Activated T-cell treated with anti-CD3 and anti-CD28 coated beads, Interleukin-2, amount 50 U/mL, for 72 hours (primary cell): ENCODE results near the gene DPYD. TPM values are rescaled to one million over a fixed set of nuclear protein-coding genes. Genes with fewer than 3 reads are reported as not detected.
A peak's percentile ranks its signal among the peaks of the same experiment; 100 is the strongest.

Experiments
- ATAC-seq, 2 donors: fragments of 150-1000 bp; cut with Tn5 transposase; replicated peaks in 1 of 2; 2 replicates each; pipeline ENCODE4 v1.10.0; 2021; ENCODE audit warnings: moderate library complexity in 2 of 2, mild to moderate bottlenecking in 1 of 2
- DNase-seq, 2 donors: peaks; one replicate each; pipeline ENCODE4 v3.0.0; 2021 to 2022; ENCODE audit warnings: mixed read lengths in 1 of 2
- H3K27ac Mint-ChIP-seq: one replicate; pipeline ENCODE4 v1.8.0; 2022; ENCODE audit warnings: mild to moderate bottlenecking, moderate library complexity, mixed read lengths
- H3K27me3 Mint-ChIP-seq: one replicate; pipeline ENCODE4 v1.8.0; 2022; ENCODE audit warnings: low read depth, mixed read lengths
- H3K36me3 Mint-ChIP-seq, 2 donors: one replicate each; pipeline ENCODE4 v1.8.0; 2022; ENCODE audit warnings: mixed read lengths in 2 of 2, mild to moderate bottlenecking in 1 of 2; ENCODE audit not compliant: insufficient read depth in 2 of 2
- H3K4me1 Mint-ChIP-seq: one replicate; pipeline ENCODE4 v1.8.0; 2022; ENCODE audit warnings: low read depth, mixed read lengths
- H3K4me3 Mint-ChIP-seq, 2 donors: one replicate each; pipeline ENCODE4 v1.8.0; 2022; ENCODE audit warnings: mild to moderate bottlenecking in 2 of 2, mixed read lengths in 2 of 2, moderate library complexity in 2 of 2
- H3K9me3 Mint-ChIP-seq, 2 donors: one replicate each; pipeline ENCODE4 v1.8.0; 2022; ENCODE audit warnings: mixed read lengths in 2 of 2
- total RNA-seq, 2 donors: library from RNA; stranded (reverse); gene quantifications; one replicate each; pipeline ENCODE4 v1.2.3, GENCODE V29; 2022

The DPYD gene
- total RNA-seq, 2 donors from 2014 or later = 13.4 to 18.2 TPM

GRCh38 chr1:97920276-97920831, 480 bp downstream of the DPYD start:
- Mint-ChIP-seq H3K27ac (peak overlapping the region; percentile 98), H3K4me3 (peak overlapping the region; percentile 94 to 98), H3K36me3 (no peaks in the 10 kb centered on the region), H3K9me3 (no peaks in the 10 kb centered on the region), H3K27me3 (no peaks in the 10 kb centered on the region), H3K4me1 (peaks cover 43% of the 10 kb centered on the region)
- DNase-seq (no peak), ATAC-seq (peak; percentile 43 to 57)

GRCh38 chr1:97919585-97920261, 1.1 kb downstream of the DPYD start:
- no peaks in the 10 kb centered on the region for H3K36me3 Mint-ChIP-seq
- peak overlapping the region; percentile 94 to 98 for H3K4me3 Mint-ChIP-seq
- DNase-seq (no peak), ATAC-seq (no peak)
- peaks cover 45% of the 10 kb centered on the region for H3K4me1 Mint-ChIP-seq
- H3K27me3 Mint-ChIP-seq = no peaks in the 10 kb centered on the region
- peak overlapping the region; percentile 98 for H3K27ac Mint-ChIP-seq
- H3K9me3 Mint-ChIP-seq = no peaks in the 10 kb centered on the region

- DNase-seq (no peak), ATAC-seq (no peak)
- Mint-ChIP-seq H3K4me3 (peak overlapping the region; percentile 94 to 98), H3K9me3 (no peaks in the 10 kb centered on the region), H3K36me3 (no peaks in the 10 kb centered on the region), H3K4me1 (peaks cover 51% of the 10 kb centered on the region), H3K27me3 (no peaks in the 10 kb centered on the region), H3K27ac (peak overlapping the region; percentile 98)
These were observed 1.9 kb downstream of the DPYD start for GRCh38 chr1:97918961-97919360.

- no peaks in the 10 kb centered on the region for H3K36me3 Mint-ChIP-seq
- H3K4me1 Mint-ChIP-seq = peaks cover 55% of the 10 kb centered on the region
- no peak for DNase-seq
- no peak overlapping the region for H3K4me3 Mint-ChIP-seq
- no peaks in the 10 kb centered on the region for H3K9me3 Mint-ChIP-seq
- no peak overlapping the region for H3K27ac Mint-ChIP-seq
- H3K27me3 Mint-ChIP-seq = no peaks in the 10 kb centered on the region
- ATAC-seq = no peak
These were observed 7.2 kb downstream of the DPYD start for GRCh38 chr1:97913506-97914139.

- peak; percentile 51 to 61 for ATAC-seq
- DNase-seq = no peak
- H3K27ac Mint-ChIP-seq = no peak overlapping the region
- no peaks in the 10 kb centered on the region for H3K27me3 Mint-ChIP-seq
- no peaks in the 10 kb centered on the region for H3K9me3 Mint-ChIP-seq
- peaks cover 41% of the 10 kb centered on the region for H3K4me1 Mint-ChIP-seq
- peak overlapping the region; percentile 37 to 59 for H3K4me3 Mint-ChIP-seq
- no peaks in the 10 kb centered on the region for H3K36me3 Mint-ChIP-seq
These were observed 9.3 kb downstream of the DPYD start for GRCh38 chr1:97911266-97912215.

GRCh38 chr1:97909266-97909665, 11.6 kb downstream of the DPYD start:
- peaks cover 30% of the 10 kb centered on the region for H3K4me1 Mint-ChIP-seq

GRCh38 chr1:97907886-97908285, 12.9 kb downstream of the DPYD start:
- Mint-ChIP-seq H3K4me1 (peaks cover 27% of the 10 kb centered on the region), H3K9me3 (no peaks in the 10 kb centered on the region), H3K27me3 (no peaks in the 10 kb centered on the region), H3K4me3 (no peak overlapping the region), H3K27ac (no peak overlapping the region), H3K36me3 (no peaks in the 10 kb centered on the region)
- ATAC-seq (no peak), DNase-seq (no peak)

More at GRCh38 chr1:97909266-97909665, 11.6 kb downstream of the DPYD start:
- Mint-ChIP-seq H3K27ac (no peak overlapping the region), H3K27me3 (no peaks in the 10 kb centered on the region), H3K9me3 (no peaks in the 10 kb centered on the region), H3K4me3 (no peak overlapping the region), H3K36me3 (no peaks in the 10 kb centered on the region)
- DNase-seq (no peak), ATAC-seq (no peak)

- H3K4me1 Mint-ChIP-seq = peaks cover 30% of the 10 kb centered on the region
- H3K4me3 Mint-ChIP-seq = no peak overlapping the region
- no peak for ATAC-seq
- no peak for DNase-seq
- H3K36me3 Mint-ChIP-seq = no peaks in the 10 kb centered on the region
- H3K27ac Mint-ChIP-seq = no peak overlapping the region
- H3K27me3 Mint-ChIP-seq = no peaks in the 10 kb centered on the region
- no peaks in the 10 kb centered on the region for H3K9me3 Mint-ChIP-seq
These were observed 14.1 kb downstream of the DPYD start for GRCh38 chr1:97906567-97907241.

GRCh38 chr1:97905141-97905940, 15.5 kb downstream of the DPYD start:
- no peak for ATAC-seq
- no peak for DNase-seq
- Mint-ChIP-seq H3K27ac (no peak overlapping the region), H3K27me3 (no peaks in the 10 kb centered on the region), H3K36me3 (no peaks in the 10 kb centered on the region), H3K4me1 (peaks cover 36% of the 10 kb centered on the region), H3K9me3 (peaks cover 0 to 2% of the 10 kb centered on the region in 2 donors), H3K4me3 (no peak overlapping the region)

GRCh38 chr1:97904534-97904933, 16.3 kb downstream of the DPYD start:
- Mint-ChIP-seq H3K9me3 (peaks cover 0 to 2% of the 10 kb centered on the region in 2 donors), H3K27me3 (no peaks in the 10 kb centered on the region), H3K36me3 (no peaks in the 10 kb centered on the region), H3K4me3 (peak overlapping the region in 1 of 2 donors; percentile 33), H3K4me1 (peaks cover 37% of the 10 kb centered on the region), H3K27ac (peak overlapping the region; percentile 21)
- DNase-seq (no peak), ATAC-seq (peak in 1 of 2 donors; percentile 44)

- Mint-ChIP-seq H3K27ac (no peak overlapping the region), H3K36me3 (peaks cover 2 to 4% of the 10 kb centered on the region in 2 donors), H3K27me3 (no peaks in the 10 kb centered on the region), H3K4me1 (peaks cover 37% of the 10 kb centered on the region), H3K9me3 (peaks cover 4% of the 10 kb centered on the region in 2 donors), H3K4me3 (no peak overlapping the region)
- DNase-seq (no peak), ATAC-seq (no peak)
These were observed 17.2 kb downstream of the DPYD start for GRCh38 chr1:97903626-97904025.

GRCh38 chr1:97902067-97902466, 18.8 kb downstream of the DPYD start:
- DNase-seq = no peak
- H3K9me3 Mint-ChIP-seq = peaks cover 8% of the 10 kb centered on the region in 2 donors
- H3K36me3 Mint-ChIP-seq = peaks cover 8 to 13% of the 10 kb centered on the region in 2 donors
- H3K4me1 Mint-ChIP-seq = peaks cover 42% of the 10 kb centered on the region
- no peak for ATAC-seq
- H3K27ac Mint-ChIP-seq = peak overlapping the region; percentile 55
- H3K27me3 Mint-ChIP-seq = no peaks in the 10 kb centered on the region
- peak overlapping the region in 1 of 2 donors; percentile 21 for H3K4me3 Mint-ChIP-seq
